DND-41 (cell line): ENCODE data around the gene LTBP1.

Experiments
- CTCF ChIP-seq: IDR thresholded peaks from 2 replicates; pipeline ENCODE4 v1.5.1; 2012; ENCODE audit warnings: borderline replicate concordance, low read length, moderate library complexity, mild to moderate bottlenecking; ENCODE audit not compliant: poor library complexity, severe bottlenecking; ENCODE audit errors: extremely low read depth
- EZH2 ChIP-seq: IDR thresholded peaks from 3 replicates; pipeline ENCODE4 v1.6.1; 2012; ENCODE audit warnings: borderline replicate concordance, low read depth, mild to moderate bottlenecking, moderate library complexity, low read length, inconsistent platforms; ENCODE audit not compliant: severe bottlenecking

GRCh38 chr2:33115196-33115595 is 168.4 kb downstream of the LTBP1 start:
- TF ChIP-seq EZH2 (no peak), CTCF (no peak)
